ENCODE data around the gene WWP2. TPM values are rescaled to one million over a fixed set of nuclear protein-coding genes. Genes with fewer than 3 reads are reported as not detected.

Gene WWP2
- total RNA-seq, 2 donors from 2014 or later: 34.8 to 78.8 TPM

DNA sequence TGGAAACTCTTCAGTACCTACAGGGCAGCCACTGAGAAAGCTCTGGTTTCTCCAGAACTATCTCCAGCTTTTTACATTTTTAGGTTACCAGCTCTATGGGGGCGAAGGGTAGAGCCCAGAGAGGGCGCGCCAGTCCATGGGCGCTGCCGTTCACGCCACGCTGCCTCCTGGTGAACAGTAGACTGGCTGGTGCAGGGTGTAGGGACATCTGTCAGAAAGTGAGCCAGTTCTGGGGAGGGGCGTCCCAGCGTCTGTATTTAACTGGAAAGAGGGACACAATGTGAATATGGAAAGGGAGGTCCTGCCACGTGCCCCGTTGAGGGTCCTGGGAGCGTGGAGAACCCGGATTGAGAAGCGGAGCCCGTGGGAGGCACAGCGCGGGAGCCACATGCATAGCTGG lies 172.6 kb downstream of the WWP2 start:
- H3K27ac ChIP-seq: no peak overlapping the region
- intact Hi-C loops (cut with DNase I): loop anchor here (5.0 kb wide), 1 partner anchor 142 kb away; no protein-coding TSS in a partner anchor
- no peaks in the 10 kb centered on the region for H3K4me1 ChIP-seq
- no peaks in the 10 kb centered on the region for H3K27me3 ChIP-seq
- peaks cover 30 to 62% of the 10 kb centered on the region in 2 donors for H3K36me3 ChIP-seq (replicated peaks in 1 of 2; ENCODE audit: insufficient read depth in 1 of 2, low read depth in 2 of 2)
- TF ChIP-seq, protein P1, sequence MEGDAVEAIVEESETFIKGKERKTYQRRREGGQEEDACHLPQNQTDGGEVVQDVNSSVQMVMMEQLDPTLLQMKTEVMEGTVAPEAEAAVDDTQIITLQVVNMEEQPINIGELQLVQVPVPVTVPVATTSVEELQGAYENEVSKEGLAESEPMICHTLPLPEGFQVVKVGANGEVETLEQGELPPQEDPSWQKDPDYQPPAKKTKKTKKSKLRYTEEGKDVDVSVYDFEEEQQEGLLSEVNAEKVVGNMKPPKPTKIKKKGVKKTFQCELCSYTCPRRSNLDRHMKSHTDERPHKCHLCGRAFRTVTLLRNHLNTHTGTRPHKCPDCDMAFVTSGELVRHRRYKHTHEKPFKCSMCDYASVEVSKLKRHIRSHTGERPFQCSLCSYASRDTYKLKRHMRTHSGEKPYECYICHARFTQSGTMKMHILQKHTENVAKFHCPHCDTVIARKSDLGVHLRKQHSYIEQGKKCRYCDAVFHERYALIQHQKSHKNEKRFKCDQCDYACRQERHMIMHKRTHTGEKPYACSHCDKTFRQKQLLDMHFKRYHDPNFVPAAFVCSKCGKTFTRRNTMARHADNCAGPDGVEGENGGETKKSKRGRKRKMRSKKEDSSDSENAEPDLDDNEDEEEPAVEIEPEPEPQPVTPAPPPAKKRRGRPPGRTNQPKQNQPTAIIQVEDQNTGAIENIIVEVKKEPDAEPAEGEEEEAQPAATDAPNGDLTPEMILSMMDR (IDR thresholded peaks at IDR 0.05): no peak
- TF ChIP-seq POLR2A (IDR thresholded peaks at IDR 0.05): no peak
- H3K9me3 ChIP-seq: no peaks in the 10 kb centered on the region
- ATAC-seq (no peak), DNase-seq (no peak)
- WGBS, 2 donors: 97 to 98% methylated on average over 13 to 17 of the region's 17 CpGs
- H3K4me3 ChIP-seq: no peak overlapping the region

DNA sequence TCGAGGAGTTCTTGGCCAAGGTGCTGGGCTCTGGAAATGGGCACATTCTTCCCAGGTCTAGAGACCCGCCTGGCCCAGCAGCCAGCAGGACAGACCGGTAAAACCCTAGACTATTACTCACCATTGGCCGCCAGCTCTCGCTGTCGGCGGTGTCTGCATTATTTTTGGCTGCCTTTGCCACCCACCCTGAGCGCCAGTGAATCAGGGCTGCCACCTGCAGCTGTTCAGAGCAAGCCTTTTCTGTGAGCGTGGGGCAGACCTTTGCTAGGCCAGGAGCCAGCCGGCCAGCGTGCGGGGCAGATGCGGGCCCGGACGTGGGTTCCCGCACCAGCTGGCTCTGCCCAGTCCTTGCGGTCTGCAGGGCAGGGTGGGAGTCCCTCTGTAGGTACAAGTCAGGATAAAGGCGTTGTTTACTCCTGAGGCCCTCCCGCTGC lies 173.2 kb downstream of the WWP2 start:
- no peak for TF ChIP-seq POLR2A (IDR thresholded peaks at IDR 0.05)
- TF ChIP-seq, protein P1 (IDR thresholded peaks at IDR 0.05): no peak
- Histone ChIP-seq H3K27ac (no peak overlapping the region), H3K9me3 (no peaks in the 10 kb centered on the region), H3K4me3 (no peak overlapping the region), H3K4me1 (no peaks in the 10 kb centered on the region), H3K36me3 (replicated peaks in 1 of 2; ENCODE audit: insufficient read depth in 1 of 2, low read depth in 2 of 2) (peaks cover 30 to 67% of the 10 kb centered on the region in 2 donors), H3K27me3 (no peaks in the 10 kb centered on the region)
- DNase-seq (no peak), ATAC-seq (no peak)
- intact Hi-C loops (cut with DNase I): no loop called here
- 88 to 100% methylated on average over 2 to 13 of the region's 19 CpGs for WGBS, 2 donors

DNA sequence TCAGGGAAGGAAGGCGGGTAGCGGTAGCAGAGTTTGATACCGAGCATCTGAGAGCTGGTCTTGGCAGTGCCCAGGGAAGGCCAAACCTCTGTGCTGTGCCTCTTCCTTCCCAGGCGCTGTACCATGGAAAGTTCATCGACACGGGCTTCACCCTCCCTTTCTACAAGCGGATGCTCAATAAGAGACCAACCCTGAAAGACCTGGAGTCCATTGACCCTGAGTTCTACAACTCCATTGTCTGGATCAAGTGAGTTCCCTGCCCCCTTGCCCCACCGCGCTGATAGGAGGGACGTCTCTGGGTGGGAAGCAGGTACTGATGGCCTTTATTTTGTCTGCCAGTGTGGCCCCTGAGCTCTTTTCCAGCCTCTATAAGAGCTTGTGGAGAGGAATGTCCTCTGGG lies 173.6 kb downstream of the WWP2 start:
- no peak for TF ChIP-seq POLR2A (IDR thresholded peaks at IDR 0.05)
- TF ChIP-seq, protein P1 (IDR thresholded peaks at IDR 0.05): no peak
- 96% methylated on average over 4 to 10 of the region's 10 CpGs for WGBS, 2 donors
- intact Hi-C loops (cut with DNase I): no loop called here
- Histone ChIP-seq H3K9me3 (no peaks in the 10 kb centered on the region), H3K27ac (no peak overlapping the region), H3K27me3 (no peaks in the 10 kb centered on the region), H3K36me3 (replicated peaks in 1 of 2; ENCODE audit: insufficient read depth in 1 of 2, low read depth in 2 of 2) (peaks cover 30 to 68% of the 10 kb centered on the region in 2 donors), H3K4me1 (no peaks in the 10 kb centered on the region), H3K4me3 (no peak overlapping the region)
- no peak for DNase-seq
- ATAC-seq: no peak

DNA sequence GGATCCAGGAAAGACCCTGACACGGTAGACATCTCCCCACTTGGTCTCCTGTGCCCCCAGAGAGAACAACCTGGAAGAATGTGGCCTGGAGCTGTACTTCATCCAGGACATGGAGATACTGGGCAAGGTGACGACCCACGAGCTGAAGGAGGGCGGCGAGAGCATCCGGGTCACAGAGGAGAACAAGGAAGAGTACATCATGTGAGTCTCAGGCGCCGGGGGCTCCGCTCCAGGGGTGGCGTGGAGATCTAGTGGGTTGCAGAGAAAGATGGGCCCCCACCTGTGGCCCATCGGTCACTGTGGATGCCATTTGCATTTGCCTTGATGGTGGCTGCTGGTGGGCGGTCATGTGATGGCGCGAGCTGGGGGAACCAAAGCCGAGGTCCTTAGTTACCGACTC lies 174.1 kb downstream of the WWP2 start:
- 94 to 95% methylated on average over 16 of the region's 16 CpGs for WGBS, 2 donors
- peaks cover 30 to 64% of the 10 kb centered on the region in 2 donors for H3K36me3 ChIP-seq (replicated peaks in 1 of 2; ENCODE audit: insufficient read depth in 1 of 2, low read depth in 2 of 2)
- intact Hi-C loops (cut with DNase I): no loop called here

More for the DNA sequence above, 174.1 kb downstream of the WWP2 start:
- no peak overlapping the region for H3K27ac ChIP-seq
- no peaks in the 10 kb centered on the region for H3K9me3 ChIP-seq
- H3K4me3 ChIP-seq: no peak overlapping the region
- H3K4me1 ChIP-seq: no peaks in the 10 kb centered on the region
- TF ChIP-seq, protein P1 (IDR thresholded peaks at IDR 0.05): no peak
- TF ChIP-seq POLR2A (IDR thresholded peaks at IDR 0.05): no peak
- ATAC-seq (no peak), DNase-seq (no peak)
- no peaks in the 10 kb centered on the region for H3K27me3 ChIP-seq

Data from body of pancreas (tissue), 4 donors.